HT1080 (cell line): ENCODE data around the gene KLHL29. TPM values are rescaled to one million over a fixed set of nuclear protein-coding genes. Genes with fewer than 3 reads are reported as not detected.

ENCODE experiments used
- DNase-seq: peaks from one replicate; pipeline ENCODE4 v3.0.0-alpha.2; 2015; ENCODE audit warnings: low read depth
- total RNA-seq: library from RNA; depleted of rRNA; stranded (reverse); fragments of >200 nt; shearing (Covaris generic); gene quantifications from 2 replicates; pipeline ENCODE4 v1.2.3, GENCODE V29; 2014

KLHL29 gene
- total RNA-seq, 1 experiment from 2014 or later, result 6.8 TPM

DNA sequence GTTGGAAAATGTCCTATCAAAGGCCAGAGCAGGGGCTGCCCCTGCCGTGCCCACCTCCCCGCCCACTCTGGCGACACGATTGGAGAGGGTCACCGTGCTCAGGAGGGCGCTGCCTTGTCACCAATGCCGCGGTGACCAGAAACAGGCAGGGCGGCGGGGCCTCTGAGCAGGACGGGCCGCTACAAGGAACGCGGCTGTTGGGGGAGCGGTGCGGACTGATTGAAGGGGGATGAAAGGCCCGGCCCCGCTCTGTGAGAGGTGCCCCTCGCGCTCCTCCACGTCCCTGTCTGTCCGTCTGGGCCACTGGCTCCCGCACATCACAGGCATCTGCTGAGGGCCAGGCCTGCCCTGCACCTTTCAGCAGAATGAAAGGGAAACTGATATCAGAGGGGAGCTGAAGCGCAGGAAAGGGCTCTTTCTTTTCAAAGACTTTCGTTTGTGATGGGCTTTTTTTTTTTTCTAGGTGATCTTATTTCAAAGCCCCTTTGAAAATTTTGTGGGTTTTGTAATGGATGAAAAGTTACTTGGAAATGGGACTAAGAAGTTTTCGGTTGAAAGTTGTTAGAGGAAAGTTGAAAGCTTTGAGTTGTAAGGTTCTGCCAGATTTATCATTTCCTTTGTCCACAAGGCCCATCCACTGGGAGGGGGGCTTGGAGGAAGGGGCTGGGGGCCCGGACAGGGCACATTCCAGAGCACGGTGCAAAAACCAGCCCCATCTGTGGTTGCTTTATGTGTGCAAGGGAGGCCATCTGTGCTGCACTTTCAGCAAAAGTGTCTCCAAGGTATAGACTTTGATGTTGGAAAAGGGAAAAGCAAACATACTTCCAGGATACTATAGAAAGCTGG, 244.2 kb downstream of the KLHL29 start:
- DNase-seq, result no peak

GRCh38 chr2:23629772-23630480, 244.9 kb downstream of the KLHL29 start:
- no peak for DNase-seq

- DNase-seq, result no peak
Measured at GRCh38 chr2:23630961-23631360, 246.0 kb downstream of the KLHL29 start.

GRCh38 chr2:23631389-23631788, 246.4 kb downstream of the KLHL29 start:
- DNase-seq, result no peak

GRCh38 chr2:23632386-23632785, 247.4 kb downstream of the KLHL29 start:
- DNase-seq, result no peak

- DNase-seq, result no peak
Measured at GRCh38 chr2:23632831-23633395, 247.9 kb downstream of the KLHL29 start.

GRCh38 chr2:23633966-23634365, 249.0 kb downstream of the KLHL29 start:
- DNase-seq, result no peak

DNA sequence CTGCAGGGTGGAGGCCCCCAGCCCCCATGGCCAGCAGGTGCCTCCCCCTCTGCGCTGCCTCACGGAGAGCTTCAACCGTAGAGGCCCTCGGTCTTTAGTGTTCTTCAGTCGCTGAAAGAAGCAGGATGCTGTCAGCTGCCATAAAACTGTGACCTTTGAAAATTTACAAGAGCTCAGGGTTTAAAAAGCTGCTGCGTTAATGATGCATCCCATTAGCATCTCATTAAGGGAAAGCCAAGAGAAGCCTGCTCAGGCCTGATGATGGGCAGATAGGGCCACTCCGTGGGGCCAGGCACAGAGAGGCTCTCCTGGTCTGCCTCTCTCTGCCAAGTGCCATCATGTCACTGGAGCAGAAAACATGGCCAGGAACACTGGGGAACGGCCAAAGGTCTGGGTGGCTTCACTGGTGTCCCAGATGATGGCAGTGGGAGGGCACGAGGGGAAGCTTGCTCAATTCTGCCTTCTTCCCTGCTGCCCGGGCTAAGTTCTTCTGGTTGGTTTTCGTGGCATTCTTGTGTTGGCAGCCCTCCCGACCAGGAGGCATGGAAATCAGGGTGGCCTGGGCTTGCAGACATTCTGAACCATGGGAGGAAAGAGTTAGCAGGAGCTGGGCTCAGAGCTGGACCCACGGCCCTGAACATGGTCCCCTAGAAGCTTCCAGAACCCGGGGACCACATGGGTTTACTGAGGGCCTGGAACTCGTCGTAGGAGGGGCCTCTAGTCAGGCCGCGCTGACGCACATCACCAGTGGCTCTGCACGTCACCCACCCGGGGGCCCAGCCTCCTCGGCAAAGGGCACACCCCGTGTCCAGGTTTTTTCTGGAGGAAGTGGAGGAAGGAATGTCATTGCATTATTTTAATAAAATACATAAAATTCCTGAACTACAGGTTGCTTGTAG, 250.7 kb downstream of the KLHL29 start:
- no peak for DNase-seq

DNA sequence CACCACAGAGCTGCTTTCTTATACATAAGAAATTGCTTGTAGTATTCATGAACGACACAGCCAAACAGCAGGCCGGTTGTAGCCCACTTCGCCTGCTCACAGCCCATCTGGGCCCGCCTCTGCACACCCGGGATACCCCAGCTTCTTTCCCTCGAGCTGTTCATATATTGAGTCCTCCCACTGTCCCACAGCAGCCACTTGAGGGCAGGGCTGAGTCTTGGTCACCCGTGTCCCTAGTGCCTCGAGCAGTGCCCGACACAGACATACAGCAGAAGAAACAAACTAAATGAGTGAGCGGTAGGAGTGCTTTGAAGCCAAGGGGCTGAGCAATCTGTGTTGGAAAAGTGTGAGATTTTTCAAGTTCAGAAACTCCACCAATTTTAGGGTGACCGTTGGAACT, 251.4 kb downstream of the KLHL29 start:
- peak; percentile 29 for DNase-seq

- DNase-seq, result peak; percentile 66
Measured at GRCh38 chr2:23637011-23637778, 252.2 kb downstream of the KLHL29 start.

DNA sequence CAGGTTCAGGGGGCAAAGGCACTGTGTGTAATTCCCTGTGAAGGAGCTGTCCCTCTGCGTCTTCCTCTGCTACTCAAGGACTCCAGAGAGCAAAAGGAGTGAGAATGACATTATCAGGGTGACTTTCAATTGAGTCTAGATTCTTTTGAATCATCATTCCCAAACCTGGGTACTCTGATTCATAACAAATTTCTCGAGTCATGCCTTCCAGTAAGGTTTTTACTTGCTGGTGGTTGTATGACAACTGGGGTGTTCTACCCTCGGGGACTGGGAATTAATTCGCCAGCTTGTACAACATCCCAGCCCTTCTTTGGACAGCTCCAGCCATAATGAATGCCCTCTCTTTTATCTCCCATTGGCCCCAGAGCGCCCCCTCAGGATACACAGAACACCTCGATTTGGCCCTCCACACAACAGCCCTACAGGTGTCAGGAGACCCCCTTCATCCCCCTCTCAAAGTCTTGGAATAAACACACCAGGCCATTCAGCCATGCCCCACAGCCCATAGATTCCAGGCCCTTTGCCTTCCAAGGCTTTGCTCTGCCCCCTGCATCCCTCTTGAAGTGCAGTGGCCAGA, 254.5 kb downstream of the KLHL29 start:
- DNase-seq, result no peak

GRCh38 chr2:23640711-23641110, 255.7 kb downstream of the KLHL29 start:
- no peak for DNase-seq

DNA sequence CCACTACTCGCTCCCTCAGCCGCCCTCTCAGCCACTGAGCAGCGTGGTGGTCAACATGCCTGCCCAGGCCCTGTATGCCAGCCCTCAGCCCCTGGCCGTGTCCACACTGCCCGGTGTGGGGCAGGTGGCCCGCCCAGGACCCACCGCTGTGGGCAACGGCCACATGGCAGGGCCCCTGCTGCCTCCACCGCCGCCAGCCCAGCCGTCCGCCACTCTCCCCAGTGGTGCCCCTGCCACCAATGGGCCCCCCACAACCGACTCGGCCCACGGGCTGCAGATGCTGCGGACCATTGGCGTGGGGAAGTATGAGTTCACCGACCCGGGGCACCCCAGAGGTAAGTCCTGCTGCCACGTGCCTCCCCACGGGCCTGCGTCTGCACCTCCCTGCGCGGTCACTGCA, 257.5 kb downstream of the KLHL29 start:
- no peak for DNase-seq

- no peak for DNase-seq
Measured at GRCh38 chr2:23645230-23645808, 260.3 kb downstream of the KLHL29 start.

DNA sequence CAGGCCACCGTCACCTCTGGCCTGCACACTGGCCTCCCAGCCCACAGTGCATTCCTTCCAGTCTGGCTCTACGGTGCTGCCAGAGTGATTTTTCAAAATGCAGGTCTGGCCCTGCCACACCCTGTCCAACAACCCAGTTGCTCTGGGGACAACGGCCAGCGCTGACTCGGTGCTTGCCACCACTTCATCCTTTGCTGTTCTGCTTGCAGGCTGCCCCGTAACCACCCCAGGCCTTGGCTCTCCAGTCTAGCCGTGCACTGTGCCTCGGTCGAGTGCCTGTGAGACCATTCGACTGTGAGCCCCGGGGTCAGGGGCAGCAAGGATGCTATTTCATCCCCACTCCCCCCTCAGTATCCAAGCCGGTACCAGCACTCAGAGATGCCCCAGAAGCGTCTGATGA, 262.6 kb downstream of the KLHL29 start:
- DNase-seq, result no peak

DNA sequence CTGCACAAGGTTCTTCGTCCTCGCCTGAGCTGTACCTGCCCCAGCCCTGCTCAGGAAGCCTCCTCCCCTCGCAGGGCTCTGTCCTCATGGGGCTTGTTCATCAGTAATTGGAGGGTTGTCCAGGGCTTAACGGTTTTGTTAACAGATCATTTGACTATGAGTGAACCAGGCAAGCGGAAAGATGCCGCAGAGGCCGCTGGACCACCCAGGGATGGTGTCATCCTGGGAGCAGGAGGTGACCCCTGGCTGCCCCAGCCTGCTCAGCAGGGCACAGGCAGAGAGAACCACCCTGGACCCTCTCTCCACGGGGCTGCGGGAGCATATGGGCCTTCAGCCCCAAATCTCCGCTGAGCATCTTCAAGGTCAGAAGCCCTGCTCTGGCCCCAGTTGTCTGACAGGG, 264.3 kb downstream of the KLHL29 start:
- no peak for DNase-seq

- peak; percentile 71 for DNase-seq
Measured at GRCh38 chr2:23649819-23650218, 264.8 kb downstream of the KLHL29 start.

DNA sequence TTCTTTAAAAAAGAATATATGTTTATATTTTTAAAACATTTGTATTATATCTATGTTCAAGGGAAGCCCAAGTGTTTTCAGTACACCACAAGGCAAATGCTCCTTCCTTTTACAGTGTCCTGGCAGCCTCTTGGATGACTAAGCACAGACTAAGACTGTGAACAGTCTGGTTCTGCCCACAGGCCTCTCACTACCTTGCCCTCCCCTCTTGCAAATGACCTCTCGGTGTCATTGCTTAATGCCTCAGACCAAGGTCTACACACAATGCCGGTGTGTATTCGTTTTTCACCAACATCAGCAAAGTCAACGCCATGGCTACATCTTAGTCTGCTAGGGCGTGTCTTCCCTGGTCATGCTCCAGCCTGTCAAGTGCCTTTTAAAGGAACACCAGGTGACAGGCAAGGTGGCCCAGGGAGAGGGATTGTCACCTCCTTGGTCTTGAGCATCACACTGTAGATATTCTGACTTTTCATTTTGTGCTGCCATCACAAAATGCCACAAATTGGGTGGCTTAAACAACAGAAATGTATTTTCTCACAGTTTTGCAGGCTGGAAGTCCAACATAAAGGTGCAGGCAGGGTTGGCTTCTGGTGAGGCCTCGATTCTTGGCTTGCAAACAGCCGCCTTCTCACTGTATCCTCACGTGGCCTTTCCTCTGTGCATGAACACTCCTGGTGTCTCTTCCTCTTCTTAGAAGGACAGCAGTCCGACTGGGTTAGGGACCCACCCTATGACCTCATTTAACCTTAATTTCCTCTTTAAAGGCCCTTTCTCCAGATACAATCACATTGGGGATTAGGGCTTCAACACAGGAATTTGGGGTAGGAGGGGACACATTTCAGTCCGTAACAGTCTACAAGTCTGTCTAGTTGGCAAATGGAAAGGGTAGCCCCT, 266.5 kb downstream of the KLHL29 start:
- peak; percentile 89 for DNase-seq

DNA sequence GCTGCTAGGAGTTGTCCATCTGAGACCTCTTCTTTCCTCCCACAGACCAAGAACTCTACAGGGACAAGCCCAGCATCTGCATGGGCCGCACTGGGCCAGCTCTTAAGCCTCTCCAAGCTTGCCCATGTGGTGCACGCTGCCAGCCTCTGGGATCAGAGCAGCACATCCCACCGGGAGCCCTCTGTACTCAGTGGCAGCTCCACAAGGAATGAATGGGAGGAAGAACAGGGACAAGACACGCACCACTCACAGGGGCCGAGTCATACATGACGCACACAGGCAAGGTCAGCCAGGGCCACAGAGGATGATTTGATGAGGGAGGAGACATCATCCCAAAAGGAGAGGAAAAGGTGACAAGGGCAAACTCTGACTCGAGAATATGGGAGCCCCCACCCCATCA, 268.3 kb downstream of the KLHL29 start:
- DNase-seq, result no peak
